ENCODE results near the gene KLF2. TPM values are rescaled to one million over a fixed set of nuclear protein-coding genes. Genes with fewer than 3 reads are reported as not detected.

Gene KLF2
- total RNA-seq, 1 experiment from 2014 or later = 6.6 TPM

- TF ChIP-seq EZH2 (IDR thresholded peaks at IDR 0.05; ENCODE audit: low read length, unreplicated experiment) (no peak), CTCF (conservative IDR thresholded peaks at IDR 0.05; ENCODE audit: low read depth, low read length) (no peak), EZH2phosphoT487 (IDR thresholded peaks at IDR 0.05; ENCODE audit: borderline replicate concordance, low read length) (no peak)
- BruUV-seq (replicated peaks) = no TSS peak
- ATAC-seq = no peak
- no peaks in the 10 kb centered on the region for H4K20me1 ChIP-seq (ENCODE audit: low read length)
- H3K9ac ChIP-seq (ENCODE audit: low read length) = no peak overlapping the region
- no peak overlapping the region for H2AFZ ChIP-seq (ENCODE audit: low read length)
- H3K9me2 ChIP-seq (replicated peaks; ENCODE audit: low read length) = no peaks in the 10 kb centered on the region
- intact Hi-C loops (cut with micrococcal nuclease) = no loop called here
- no peaks in the 10 kb centered on the region for H3K36me3 ChIP-seq (ENCODE audit: low read depth, low read length)
- no peaks in the 10 kb centered on the region for H3F3A ChIP-seq (ENCODE audit: low read length, unreplicated experiment)
- no peaks in the 10 kb centered on the region for H3K79me2 ChIP-seq (ENCODE audit: low read length)
- H3K4me3 ChIP-seq (ENCODE audit: low read length) = no peak overlapping the region
- H3K27me3 ChIP-seq (ENCODE audit: low read length) = no peaks in the 10 kb centered on the region
- no peak overlapping the region for H3K4me2 ChIP-seq (ENCODE audit: low read length)
- CTCF ChIA-PET = no interaction called here
- H3K9me3 ChIP-seq (ENCODE audit: low read length) = no peaks in the 10 kb centered on the region
- POLR2A ChIA-PET (ENCODE audit: unreplicated experiment) = interaction anchor here (0.6 kb wide), 1 partner anchor 166 kb away, joined by 5 read pairs; no protein-coding TSS in a partner anchor
- peaks cover 13% of the 10 kb centered on the region for H3K4me1 ChIP-seq (ENCODE audit: insufficient read depth, low read length)
- DNase-seq = no peak
- H3K27ac ChIP-seq (ENCODE audit: low read length) = no peak overlapping the region
Measured at GRCh38 chr19:16327169-16327475, 2.5 kb downstream of the KLF2 start.

- no TSS peak for BruUV-seq (replicated peaks)
- intact Hi-C loops (cut with micrococcal nuclease) = no loop called here
- H3K4me2 ChIP-seq (ENCODE audit: low read length) = no peak overlapping the region
Measured at GRCh38 chr19:16327501-16327900, 2.9 kb downstream of the KLF2 start.

More at GRCh38 chr19:16327501-16327900, 2.9 kb downstream of the KLF2 start:
- Histone ChIP-seq H3K27me3 (ENCODE audit: low read length) (no peaks in the 10 kb centered on the region), H4K20me1 (ENCODE audit: low read length) (no peaks in the 10 kb centered on the region), H3K27ac (ENCODE audit: low read length) (no peak overlapping the region), H3F3A (ENCODE audit: low read length, unreplicated experiment) (no peaks in the 10 kb centered on the region), H3K36me3 (ENCODE audit: low read depth, low read length) (no peaks in the 10 kb centered on the region), H3K4me1 (ENCODE audit: insufficient read depth, low read length) (peaks cover 13% of the 10 kb centered on the region), H3K79me2 (ENCODE audit: low read length) (no peaks in the 10 kb centered on the region), H3K9ac (ENCODE audit: low read length) (no peak overlapping the region), H3K9me2 (replicated peaks; ENCODE audit: low read length) (no peaks in the 10 kb centered on the region), H3K4me3 (ENCODE audit: low read length) (no peak overlapping the region), H3K9me3 (ENCODE audit: low read length) (no peaks in the 10 kb centered on the region), H2AFZ (ENCODE audit: low read length) (no peak overlapping the region)
- DNase-seq = no peak
- ATAC-seq = no peak
- TF ChIP-seq EZH2 (IDR thresholded peaks at IDR 0.05; ENCODE audit: low read length, unreplicated experiment) = no peak
- no peak for TF ChIP-seq EZH2phosphoT487 (IDR thresholded peaks at IDR 0.05; ENCODE audit: borderline replicate concordance, low read length)
- no peak for TF ChIP-seq CTCF (conservative IDR thresholded peaks at IDR 0.05; ENCODE audit: low read depth, low read length)
- POLR2A ChIA-PET (ENCODE audit: unreplicated experiment) = interaction anchor here (0.6 kb wide), 1 partner anchor 48 kb away, joined by 12 read pairs; no protein-coding TSS in a partner anchor
- CTCF ChIA-PET = no interaction called here

All from PC-3 (cell line).